ENCODE data around the gene CNMD.

CNMD gene

GRCh38 chr13:52739468-52740071, at the start of gene CNMD:
Gene CNMD, minus strand, starts transcription at chr13:52739820. Its CDS starts 119 bp downstream, at chr13:52739701.
- DNase-seq (ENCODE audit: low read depth in 2 of 2) = no peak

DNA sequence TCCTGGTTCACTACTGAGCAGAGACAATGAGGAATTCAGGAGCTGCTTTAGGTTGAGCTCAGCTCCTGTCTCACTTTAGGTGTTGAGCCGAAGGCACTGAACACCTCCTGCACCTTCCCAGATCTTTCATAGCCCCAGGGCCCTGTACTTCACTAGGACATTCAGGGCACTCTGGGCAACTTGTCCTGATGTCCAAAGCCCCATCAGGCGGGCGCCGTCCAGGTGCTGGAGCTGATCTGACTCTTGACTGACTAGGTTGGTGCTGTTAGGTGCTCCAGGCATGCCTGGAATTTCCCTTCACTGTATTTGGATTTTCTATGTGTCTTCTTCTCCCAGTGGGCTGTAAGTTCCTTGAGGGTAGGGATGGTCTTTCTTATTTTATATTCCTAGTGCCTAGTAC, 48.4 kb upstream of the CNMD start:
- no peak for DNase-seq (ENCODE audit: low read depth in 2 of 2)

GRCh38 chr13:52787235-52787634, 47.6 kb upstream of the CNMD start:
- no peak for DNase-seq (ENCODE audit: low read depth in 2 of 2)

- DNase-seq (ENCODE audit: low read depth in 2 of 2) = no peak
Measured at GRCh38 chr13:52786766-52787165, 47.1 kb upstream of the CNMD start.

DNA sequence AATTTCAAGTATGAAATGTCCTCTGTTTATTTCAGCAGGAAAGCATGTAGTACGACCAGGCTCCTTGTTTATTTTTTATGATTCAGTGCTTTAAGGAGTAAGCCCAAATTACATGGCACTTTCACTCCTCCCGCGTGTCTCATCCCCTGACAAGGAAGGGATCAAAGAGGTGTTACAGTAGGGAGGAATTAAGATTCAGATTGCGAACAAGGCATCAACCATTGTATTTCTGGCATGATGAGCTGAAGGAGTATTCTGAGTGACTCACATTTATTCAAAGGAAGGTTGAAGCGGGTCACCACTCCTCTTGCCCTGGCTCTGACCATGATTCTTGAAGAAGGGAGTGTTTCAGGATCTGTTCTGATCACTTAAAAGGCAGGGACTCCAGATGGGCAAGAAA, 46.1 kb upstream of the CNMD start:
- no peak for DNase-seq (ENCODE audit: low read depth in 2 of 2)

- no peak for DNase-seq (ENCODE audit: low read depth in 2 of 2)
Measured at GRCh38 chr13:52784591-52785340, 45.1 kb upstream of the CNMD start.

DNA sequence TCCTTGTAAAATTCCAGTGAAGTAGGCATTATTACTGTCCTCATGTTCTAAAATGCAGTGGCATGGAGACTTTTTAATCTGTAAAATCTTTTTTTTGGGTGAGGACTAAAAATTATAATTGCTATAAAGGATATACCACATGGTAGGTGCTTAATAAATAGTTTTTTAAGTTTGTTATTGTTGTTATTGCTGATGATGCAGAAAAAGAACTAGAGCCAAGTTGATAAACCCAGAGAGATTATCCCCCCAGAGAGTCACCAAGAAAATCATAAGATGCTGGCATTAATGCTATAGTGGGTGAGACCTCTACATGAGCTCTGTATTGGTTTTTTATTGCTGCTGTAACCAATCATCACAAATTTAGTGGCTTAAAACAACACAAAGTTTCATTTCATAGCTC, 44.3 kb upstream of the CNMD start:
- DNase-seq (ENCODE audit: low read depth in 2 of 2) = no peak

DNA sequence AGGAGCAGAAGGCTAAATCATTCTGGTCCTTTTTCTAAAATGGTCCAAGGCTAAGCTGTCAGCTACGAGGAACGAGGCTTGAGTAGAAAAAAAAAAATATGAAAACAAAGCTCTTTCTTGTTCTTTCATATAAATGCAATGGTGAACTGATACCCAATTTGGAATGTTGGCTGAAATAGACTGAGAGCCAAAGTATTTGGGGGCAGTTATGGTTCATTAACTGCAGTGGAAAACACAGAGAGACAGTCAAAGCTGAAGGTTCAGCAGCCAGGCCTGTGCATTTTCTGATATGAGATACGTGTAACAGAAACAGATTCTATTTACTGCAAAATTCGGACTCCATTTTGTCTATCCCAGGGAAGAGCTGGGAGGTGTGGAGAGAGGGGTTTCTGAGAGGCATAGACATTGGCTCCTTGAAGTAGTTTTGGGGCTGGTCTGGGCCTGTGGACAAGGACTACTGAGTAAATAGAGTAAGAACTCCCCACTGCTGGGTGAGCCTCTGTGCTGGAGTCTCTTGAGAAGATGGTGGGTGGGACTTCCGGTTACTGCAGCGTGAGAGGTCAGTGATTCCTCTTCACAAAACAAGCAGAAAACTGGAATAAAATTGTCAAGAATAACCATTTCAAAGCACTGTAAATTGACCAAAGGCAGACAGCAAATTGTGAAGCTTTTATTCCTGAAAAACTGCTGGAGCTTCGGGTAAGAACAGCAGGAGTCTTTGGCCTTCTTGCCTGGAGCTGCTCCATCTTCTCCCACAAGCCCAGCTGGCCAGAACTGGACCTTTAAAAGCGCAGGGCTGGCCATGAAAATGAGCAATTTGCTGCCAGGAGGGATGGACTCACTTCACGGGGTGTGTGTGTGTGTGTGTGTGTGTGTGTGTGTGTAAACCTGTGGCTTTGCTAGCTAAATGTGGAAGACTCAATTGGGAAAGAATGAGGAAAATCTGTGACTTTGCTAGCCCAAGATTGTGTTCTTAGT, 43.1 kb upstream of the CNMD start:
- no peak for DNase-seq (ENCODE audit: low read depth in 2 of 2)

GRCh38 chr13:52780611-52781010, 41.0 kb upstream of the CNMD start:
- no peak for DNase-seq (ENCODE audit: low read depth in 2 of 2)

DNA sequence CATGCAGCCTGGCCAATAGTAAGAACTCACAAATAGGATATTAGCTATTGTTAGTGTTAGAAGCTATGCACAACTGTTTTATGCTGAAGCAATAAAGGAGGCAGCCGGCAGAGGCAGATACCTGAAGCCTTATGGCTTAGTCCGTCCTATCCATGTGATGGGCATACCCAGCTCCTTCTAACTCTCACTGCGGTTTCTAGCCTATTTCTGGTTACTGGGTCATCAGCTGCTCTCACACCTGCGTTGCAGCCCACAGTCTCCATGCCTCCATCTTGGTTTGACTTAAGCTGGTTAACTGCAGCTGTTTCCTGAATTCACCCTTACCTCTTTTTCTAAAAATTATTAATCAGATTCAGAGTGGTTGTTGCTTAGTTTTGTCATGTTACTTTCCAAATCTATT, 40.5 kb upstream of the CNMD start:
- no peak for DNase-seq (ENCODE audit: low read depth in 2 of 2)

DNA sequence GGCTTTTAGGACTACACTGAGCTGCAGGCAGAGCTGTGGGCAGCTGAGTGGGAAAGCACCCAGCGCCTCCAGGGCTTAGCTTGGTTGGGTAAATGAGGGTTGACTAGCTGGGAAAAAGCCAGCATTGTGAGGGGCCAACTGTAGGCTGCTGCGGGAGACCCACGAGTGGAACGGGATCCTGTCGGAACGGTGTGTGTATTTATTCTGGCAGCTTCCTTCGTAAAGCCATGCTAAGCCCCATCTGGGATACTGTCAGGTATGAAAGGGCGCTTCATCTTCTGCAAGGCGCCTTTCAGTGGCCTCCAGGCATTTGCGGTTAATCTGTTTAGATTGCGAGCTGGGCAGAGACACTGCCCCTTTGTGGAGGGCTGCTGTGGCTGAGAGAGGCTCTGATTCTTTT, 39.5 kb upstream of the CNMD start:
- no peak for DNase-seq (ENCODE audit: low read depth in 2 of 2)

- DNase-seq (ENCODE audit: low read depth in 2 of 2) = no peak
Measured at GRCh38 chr13:52776726-52777125, 37.1 kb upstream of the CNMD start.

GRCh38 chr13:52775511-52775910, 35.9 kb upstream of the CNMD start:
- no peak for DNase-seq (ENCODE audit: low read depth in 2 of 2)

- no peak for DNase-seq (ENCODE audit: low read depth in 2 of 2)
Measured at GRCh38 chr13:52767949-52768516, 28.4 kb upstream of the CNMD start.

DNA sequence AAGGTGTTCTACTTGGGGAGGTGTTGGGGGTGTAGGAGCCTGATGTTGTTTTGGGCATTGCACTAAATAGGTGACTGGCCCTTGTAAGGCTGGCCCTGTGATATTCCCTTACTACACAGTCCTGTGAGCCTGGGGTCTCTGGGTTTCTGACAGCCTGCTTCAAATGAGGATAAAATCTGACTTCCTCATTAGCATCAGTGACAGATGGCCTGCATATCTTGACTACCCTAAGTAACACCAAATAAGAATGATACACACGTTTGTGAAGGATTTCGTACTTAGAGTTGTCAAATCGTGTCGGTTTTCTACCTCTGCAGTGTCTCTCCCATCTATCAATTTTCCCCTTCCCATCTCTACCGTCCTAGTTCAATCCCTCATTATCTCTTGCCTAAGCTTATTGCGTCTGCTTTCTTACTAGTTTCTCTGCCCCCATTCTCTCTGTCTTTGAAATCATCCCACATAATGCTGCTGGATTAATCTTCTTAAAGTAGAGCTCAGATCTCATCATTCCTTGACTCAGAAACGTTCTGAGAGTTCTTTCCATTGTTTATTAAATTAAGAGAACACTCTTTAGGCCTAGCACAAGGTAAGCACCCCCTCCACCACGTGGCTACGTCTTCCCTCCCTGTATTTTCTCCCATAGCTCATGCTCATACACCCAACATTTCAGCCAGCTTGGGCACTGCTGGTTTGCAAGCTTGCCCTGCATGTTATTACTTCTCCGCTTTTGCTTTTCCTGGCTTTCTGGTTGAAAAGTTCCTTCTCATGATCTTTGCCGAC, 26.2 kb upstream of the CNMD start:
- no peak for DNase-seq (ENCODE audit: low read depth in 2 of 2)

DNA sequence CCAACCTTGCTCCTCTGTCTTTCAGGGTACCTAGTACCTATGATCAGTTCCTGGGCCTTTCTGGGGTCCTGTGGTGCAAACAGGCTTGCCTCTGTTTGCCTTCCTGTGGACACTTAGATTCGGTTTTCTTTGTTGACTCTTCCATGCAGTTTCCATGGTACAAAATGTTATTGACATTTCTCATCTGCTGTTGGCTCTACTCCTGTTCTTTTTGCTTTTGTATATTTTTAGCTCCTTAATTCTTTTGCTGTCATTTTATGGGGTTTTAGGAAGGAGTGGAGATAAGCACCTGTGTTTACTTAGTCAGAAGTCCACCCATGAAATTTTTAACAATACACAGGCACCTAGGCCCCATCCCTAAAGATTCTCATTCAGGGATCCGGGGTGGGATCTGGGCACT, 20.5 kb upstream of the CNMD start:
- no peak for DNase-seq (ENCODE audit: low read depth in 2 of 2)

DNA sequence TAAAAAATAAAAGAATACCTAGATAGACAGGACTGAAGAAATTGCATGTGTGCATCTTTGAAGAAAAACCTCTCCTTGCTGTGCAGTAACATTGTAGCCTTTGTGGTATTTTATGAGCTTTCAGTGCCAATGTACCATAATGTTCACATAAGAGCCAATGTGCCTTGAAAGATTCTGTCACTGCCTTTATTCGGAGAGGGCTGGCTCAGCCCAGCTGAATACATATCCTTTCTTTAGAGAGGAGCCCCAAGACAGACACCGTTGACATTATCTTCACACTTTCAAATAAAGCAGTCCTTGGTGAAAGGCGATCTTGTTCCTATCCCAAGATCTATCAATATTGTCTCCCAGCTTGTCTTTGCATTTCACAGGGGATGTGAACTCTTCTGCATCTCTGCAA, 18.5 kb upstream of the CNMD start:
- no peak for DNase-seq (ENCODE audit: low read depth in 2 of 2)

DNA sequence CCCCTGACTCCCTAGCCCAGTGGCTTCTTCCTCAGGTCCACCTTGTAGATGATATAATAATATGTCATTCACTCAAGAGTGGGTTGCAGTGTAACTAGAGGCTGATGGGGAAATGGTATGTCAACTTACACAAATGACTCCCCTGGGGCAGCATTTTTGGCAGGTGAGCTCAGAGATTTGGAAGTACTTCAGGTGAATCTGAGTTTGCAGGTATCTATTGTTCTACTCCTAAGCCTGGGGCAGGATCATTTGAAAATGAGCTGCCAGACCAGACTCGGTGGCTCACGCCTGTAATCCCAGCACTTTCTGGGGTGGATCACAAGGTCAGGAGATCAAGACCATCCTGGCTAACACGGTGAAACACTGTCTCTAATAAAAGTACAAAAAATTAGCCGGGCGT, 11.6 kb upstream of the CNMD start:
- no peak for DNase-seq (ENCODE audit: low read depth in 2 of 2)

DNA sequence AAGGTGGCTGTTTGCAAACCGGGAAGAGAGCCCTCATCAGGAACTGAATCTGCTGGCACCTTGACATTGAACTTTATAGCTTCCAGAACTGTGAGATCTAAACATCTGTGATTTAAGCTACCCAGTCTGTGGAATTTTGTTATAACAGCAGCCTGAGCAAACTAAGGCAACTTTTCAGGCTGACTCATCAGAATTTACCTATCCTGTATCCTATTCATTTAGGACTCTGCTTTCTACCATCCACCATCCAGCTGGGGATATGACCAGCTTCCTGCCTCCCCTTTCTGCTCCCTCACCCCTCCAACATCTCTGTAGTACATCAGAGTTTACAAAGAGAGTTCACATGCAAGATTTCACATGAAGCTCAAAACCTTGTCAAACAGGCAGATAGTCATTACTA, 11.1 kb upstream of the CNMD start:
- DNase-seq (ENCODE audit: low read depth in 2 of 2) = no peak

DNA sequence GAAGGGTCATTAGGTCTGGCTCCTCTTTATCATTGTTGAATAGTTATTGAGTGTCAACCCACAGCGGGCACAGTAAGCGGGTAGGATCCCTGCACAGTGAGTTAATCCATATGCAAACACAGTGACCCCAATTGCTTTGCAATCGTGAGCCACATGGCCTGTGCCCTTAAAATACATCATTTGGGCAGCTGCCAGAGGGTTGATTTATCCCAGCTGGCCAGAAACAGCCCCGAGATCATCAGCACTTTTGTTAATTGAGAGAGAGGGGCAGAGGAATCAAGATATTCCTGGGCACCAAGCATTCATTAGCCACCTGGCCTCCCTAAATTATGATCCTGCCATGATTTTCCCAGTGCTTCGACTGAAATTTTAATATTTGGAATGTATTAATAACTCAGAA, 9.8 kb upstream of the CNMD start:
- DNase-seq (ENCODE audit: low read depth in 2 of 2) = no peak

- no peak for DNase-seq (ENCODE audit: low read depth in 2 of 2)
Measured at GRCh38 chr13:52746141-52746540, 6.5 kb upstream of the CNMD start.

Data from stimulated activated CD8-positive, alpha-beta memory T cell treated with anti-CD3 and anti-CD28 coated beads, Interleukin-2, amount 100 ng/mL, for 1 hour (primary cell).